HL-60/S4 treated with retinoic acid at 250 ng/mL for 4 days and 3 days (cell line): ENCODE measurements around the gene TRAPPC3L.

Source experiments
- in situ Hi-C: fragments of 300-500 bp; cut with MboI; formaldehyde crosslinking; loops from 2 replicates; pipeline ENCODE4 v1.7.0; 2022; ENCODE audit warnings: low sequenced_read_pairs

TRAPPC3L gene

DNA sequence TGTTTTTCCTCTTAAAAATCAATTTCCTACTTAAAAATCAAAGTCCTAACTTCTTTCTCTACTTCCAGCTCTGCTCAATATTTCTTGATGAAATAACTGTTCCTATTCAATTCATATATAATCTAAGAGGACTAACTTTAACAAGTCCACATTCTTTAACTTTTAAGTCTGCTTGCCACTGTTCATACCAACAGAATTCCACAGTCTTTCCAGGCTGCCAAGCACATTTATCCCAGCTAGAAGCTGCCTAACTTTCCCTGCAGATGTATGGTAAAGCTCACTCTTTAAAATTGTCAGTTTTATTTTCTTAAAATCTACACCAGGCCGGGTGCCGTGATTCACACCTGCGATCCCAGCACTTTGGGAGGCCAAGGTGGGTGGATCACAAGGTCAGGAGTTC is 72.8 kb downstream of the TRAPPC3L start:
- in situ Hi-C loops, result no loop called here

DNA sequence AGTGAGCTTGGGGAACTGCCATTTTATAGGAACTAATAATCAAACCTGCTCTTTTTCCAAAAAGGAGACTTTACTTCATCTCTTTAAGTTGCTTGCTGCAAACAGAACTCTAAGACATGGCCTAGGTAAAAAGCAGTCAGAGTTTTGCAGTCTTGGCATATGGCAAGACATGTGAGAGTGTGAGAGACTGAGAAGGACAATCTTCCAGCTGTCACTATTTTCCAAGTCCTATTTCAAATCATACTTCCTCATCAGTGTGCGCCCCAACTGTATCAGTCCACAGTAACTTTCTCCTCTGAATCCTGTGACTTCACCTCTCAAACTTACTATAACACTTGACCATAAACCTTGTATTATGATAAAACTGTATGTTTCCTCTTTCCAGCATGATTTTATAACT is 74.0 kb downstream of the TRAPPC3L start:
- in situ Hi-C loops, result no loop called here

DNA sequence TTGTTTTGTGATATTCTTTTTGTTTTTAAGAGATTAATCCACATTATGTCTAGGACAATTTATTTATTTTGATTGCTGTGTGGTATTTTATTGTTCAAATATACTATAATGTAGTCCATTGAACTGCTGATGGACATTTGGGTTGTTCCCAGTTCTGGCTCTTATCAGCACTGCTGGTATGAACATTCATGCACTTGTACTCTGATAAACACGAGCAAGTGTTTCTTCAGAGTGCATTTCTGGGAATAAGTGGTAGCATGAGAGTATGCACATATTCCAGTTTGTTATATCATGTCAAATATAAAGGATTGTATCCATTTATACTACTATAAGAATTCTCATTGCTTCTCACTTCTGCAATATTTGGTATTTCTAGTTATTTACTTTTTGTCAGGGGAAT is 77.2 kb downstream of the TRAPPC3L start:
- in situ Hi-C loops, result no loop called here

GRCh38 chr6:116467514-116467913 is 78.0 kb downstream of the TRAPPC3L start:
- in situ Hi-C loops, result no loop called here

DNA sequence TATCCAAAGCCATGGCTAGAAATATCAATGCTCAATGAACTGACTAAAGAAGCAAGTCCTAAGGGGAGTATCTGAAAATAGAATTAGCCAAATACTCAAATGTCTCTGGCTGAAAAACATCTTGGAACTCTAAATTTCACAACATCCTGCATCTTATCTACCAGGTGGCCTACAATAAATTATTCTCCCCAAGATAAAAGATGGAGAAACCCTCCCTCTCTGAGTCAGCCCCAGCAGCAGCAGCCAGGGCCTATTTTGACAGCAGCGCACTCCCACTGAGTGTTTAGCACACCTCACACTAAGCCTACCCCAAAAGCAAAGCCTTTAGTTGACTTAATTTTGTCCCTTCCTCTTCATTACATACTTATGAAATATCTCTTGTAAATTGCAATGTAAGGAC is 78.4 kb downstream of the TRAPPC3L start:
- in situ Hi-C loops, result no loop called here

GRCh38 chr6:116465246-116465645 is 80.2 kb downstream of the TRAPPC3L start:
- in situ Hi-C loops, result no loop called here

GRCh38 chr6:116463301-116463700 is 82.2 kb downstream of the TRAPPC3L start:
- in situ Hi-C loops, result no loop called here

DNA sequence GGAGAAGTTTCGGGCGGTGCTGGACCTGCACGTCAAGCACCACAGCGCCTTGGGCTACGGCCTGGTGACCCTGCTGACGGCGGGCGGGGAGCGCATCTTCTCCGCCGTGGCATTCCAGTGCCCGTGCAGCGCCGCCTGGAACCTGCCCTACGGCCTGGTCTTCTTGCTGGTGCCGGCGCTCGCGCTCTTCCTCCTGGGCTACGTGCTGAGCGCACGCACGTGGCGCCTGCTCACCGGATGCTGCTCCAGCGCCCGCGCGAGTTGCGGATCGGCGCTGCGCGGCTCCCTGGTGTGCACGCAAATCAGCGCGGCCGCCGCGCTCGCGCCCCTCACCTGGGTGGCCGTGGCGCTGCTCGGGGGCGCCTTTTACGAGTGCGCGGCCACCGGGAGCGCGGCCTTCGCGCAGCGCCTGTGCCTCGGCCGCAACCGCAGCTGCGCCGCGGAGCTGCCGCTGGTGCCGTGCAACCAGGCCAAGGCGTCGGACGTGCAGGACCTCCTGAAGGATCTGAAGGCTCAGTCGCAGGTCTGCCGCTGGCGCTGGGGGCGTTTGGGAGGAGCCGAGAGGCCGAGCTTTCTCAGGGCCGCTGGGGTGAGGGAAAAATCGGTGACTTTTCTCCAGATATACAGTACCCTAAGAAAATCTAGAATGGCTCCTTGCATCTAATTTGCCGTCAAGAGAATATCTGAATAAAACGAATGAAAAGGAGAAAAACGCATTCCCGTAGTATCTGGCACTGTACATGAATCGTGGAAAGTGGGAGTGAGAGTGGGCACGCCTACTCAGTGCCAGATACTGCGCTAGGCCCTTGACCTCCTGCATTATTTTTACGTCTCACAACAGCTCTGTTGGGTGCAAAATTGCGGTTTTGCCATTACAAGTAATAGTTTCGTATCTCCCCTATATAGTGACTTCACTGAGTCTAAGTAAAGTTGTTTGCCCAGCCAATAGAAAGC is 83.3 kb downstream of the TRAPPC3L start:
- in situ Hi-C loops, result no loop called here

- in situ Hi-C loops, result no loop called here
Measured at GRCh38 chr6:116461331-116461931, 84.1 kb downstream of the TRAPPC3L start, which contains the start of gene CALHM6. CALHM6 (plus strand) TSS chr6:116461375; CDS start chr6:116461930, 555 bp downstream.

DNA sequence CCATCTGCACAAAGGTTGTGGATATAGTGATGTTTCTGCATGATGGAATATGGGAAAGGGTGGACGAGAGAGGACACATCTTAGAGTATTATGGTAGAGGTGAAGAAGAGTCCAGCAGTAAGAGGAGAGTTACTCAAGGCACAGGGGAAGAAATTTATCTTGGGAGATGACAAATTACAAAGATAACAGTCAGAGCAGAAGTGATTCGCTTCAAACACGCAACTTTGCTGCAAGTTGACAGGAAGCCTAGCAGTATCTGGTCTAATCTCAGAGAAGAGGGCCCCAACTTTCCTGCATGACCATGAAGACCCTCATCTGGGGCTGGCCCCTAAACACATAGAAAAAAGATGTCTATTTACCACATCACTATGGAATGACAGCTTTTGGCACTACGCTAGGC is 85.6 kb downstream of the TRAPPC3L start:
- in situ Hi-C loops, result no loop called here

GRCh38 chr6:116458264-116458663 is 87.2 kb downstream of the TRAPPC3L start:
- in situ Hi-C loops, result no loop called here

DNA sequence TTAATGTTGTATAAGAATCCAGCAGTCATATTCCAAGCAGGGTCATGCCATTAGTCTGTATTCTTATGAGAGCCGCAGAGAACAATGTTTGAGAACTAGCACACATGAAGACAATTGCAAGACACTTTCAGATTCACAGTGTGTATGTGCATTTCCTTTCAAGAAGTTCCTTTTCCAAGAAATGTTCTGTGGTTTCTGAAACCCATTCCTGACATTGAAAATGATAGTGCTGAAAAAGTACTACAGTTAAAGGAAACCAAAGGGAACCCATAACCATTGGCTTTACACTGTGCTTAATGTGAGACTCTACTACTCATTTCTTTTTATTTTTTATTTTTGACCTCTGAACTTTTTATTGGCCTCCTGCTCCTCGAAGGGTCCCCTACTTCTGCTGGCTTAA is 88.6 kb downstream of the TRAPPC3L start:
- in situ Hi-C loops, result no loop called here

DNA sequence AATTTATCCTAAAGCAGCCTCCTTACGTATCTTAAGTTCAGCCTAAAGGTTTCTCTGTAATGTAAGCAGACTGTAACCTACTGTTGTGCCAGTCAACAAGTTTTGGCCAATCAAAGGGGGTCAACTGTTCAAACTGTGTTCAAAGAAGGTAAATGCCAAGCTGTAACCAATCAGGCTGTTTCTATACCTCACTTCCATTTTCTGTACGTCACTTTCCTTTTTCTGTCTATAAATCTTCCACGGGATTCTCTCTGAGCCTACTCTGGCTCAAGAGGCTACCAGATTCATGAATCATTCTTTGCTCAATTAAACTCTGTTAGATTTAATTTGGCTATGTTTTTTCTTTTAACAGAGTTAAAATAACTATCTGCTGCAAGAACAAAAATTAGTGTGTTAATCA is 89.4 kb downstream of the TRAPPC3L start:
- in situ Hi-C loops, result no loop called here

GRCh38 chr6:116452531-116452930 is 93.0 kb downstream of the TRAPPC3L start:
- in situ Hi-C loops, result no loop called here

- in situ Hi-C loops, result no loop called here
Measured at GRCh38 chr6:116451916-116452315, 93.6 kb downstream of the TRAPPC3L start.

DNA sequence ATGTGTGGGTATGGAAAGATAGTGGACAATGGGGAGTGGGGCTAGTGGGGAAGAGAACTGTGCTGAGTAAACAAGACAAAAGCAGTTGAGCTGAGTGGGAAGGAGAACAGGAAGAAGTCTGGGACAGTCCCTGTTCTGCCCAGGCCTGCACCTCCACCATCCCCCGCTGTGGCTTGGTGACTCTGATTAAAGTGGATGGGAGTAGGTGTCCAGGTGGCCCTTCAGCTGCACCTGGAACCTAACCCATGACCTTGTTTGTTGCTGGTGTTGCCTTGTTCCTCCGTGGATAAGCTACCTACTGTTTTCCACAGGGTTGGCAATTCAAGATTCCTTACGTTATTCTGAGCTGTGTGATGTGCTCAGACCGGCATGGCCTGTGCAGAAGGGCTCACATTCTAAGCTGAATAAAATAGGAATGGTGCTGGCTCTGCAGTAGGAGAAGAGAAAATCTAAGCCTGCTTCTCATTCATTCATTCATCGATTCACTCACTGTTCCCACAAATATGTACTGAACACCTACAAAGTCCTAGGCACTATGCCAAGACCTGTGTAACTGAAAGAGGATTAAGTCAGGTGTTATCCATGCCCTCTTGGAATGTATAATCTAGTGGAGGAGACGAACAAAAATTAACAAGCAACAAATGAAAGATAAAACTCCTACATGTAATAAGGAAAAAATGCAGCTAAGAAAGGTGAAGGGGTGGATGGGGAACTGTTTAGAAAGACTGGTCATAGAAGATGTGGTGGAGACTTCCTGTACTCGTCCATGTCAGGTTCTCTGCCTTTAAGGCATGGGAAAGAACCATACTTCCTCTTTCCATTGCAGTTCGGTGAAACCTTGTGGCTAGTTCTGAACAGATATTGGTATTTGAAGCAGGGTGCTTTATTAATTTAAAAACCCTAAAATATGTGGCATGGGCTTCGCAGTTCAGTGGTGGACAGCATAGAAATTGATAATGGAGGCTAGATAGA is 94.4 kb downstream of the TRAPPC3L start:
- in situ Hi-C loops, result no loop called here

DNA sequence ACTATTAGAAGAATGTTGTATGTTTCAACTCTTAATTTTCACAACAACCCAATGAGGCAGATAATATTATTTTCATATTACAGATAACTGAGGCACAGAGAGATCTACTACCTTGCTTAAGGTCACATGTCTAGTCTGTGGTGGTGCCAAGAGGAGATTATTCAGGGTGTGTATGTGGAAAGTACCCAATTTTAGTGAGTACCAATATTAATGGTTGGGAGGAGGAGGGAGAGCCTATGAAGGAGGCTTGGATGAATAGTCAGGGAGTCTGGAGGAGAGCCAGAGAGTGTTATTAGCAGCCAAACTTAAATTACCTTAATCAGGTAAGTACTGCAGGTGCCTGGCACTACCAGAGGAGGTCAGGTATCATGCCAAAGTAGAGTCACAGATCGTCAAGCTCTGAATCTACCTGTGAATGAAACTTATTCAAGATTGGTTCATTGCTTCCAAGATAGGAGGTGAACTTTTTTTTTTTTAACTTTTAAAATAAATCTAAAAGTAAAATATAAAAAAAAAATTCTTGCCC is 95.2 kb downstream of the TRAPPC3L start:
- in situ Hi-C loops, result no loop called here

- in situ Hi-C loops, result no loop called here
Measured at GRCh38 chr6:116449565-116449964, 95.9 kb downstream of the TRAPPC3L start.

DNA sequence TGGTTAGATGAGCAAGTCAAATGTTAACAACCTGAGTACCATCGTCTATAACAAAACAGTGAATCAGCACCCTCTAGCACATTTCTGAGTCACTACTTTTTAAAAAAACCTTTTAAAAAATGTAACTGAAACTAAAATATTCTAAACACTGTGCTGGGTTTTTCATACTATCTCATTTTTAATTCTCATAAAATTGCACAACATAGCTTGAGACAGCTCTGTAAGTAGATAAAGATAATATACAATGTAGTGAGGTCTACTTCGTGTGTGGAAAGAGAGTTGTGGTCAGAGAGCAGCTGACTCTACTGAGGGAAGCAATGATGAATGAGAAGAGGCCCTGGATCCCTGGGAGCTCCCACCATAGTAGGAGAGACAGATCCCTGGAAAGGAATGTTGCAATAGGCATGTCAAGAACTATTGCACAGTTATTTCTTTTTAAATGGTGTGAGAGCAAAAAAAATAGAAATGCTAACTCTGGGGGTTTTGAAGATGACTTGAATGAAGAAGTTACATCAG is 97.9 kb downstream of the TRAPPC3L start:
- in situ Hi-C loops, result no loop called here

DNA sequence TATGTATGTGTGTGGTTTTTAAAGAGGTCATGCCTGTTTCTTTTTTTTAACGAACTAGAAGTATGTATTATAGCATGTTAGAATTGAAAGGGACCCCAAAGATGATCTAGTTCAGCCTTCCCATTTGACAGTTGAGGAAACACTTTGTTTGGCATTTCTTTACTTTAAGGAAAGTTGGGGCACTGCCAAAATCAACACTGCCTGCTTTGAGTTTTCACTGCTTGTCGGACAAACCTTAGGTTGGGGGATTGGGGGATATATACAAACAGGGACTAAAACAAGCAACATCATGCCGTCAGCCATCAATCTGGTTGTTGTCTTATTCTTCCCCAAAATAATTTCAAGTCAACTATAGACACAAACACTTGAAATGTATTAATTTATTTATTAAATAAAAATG is 98.4 kb downstream of the TRAPPC3L start:
- in situ Hi-C loops, result no loop called here

GRCh38 chr6:116446399-116446798 is 99.1 kb downstream of the TRAPPC3L start:
- in situ Hi-C loops, result no loop called here
